Uterus (tissue), 2 donors: ENCODE measurements around the gene TRAPPC2L.

Source experiments
- CTCF ChIP-seq, 4 experiments: fragments of 200-600 bp in 2 of 4; fragments of 450-650 bp in 2 of 4; sonication (generic) in 2 of 4; IDR thresholded peaks; one replicate each; pipeline ENCODE4 v1.5.1; 2016 to 2019; ENCODE audit warnings: antibody characterized with exemption in 4 of 4, mild to moderate bottlenecking in 2 of 4, moderate library complexity in 1 of 4
- POLR2A ChIP-seq, 2 donors: fragments of 450-650 bp; IDR thresholded peaks; one replicate each; pipeline ENCODE4 v1.6.1; 2016; ENCODE audit warnings: antibody characterized with exemption in 2 of 2, mild to moderate bottlenecking in 1 of 2, moderate library complexity in 1 of 2

GRCh38 chr16:88842806-88843205 lies 14.1 kb upstream of the TRAPPC2L start:
- TF ChIP-seq CTCF (IDR thresholded peaks at IDR 0.05) (no peak), POLR2A (IDR thresholded peaks at IDR 0.05) (no peak)
